Right lobe of liver (tissue), 6 donors: ENCODE measurements around the gene SLC9A8. TPM values are rescaled to one million over a fixed set of nuclear protein-coding genes. Genes with fewer than 3 reads are reported as not detected.
A peak's percentile ranks its signal among the peaks of the same experiment; 100 is the strongest.

Experiments
- ATAC-seq, 4 donors: fragments of 200-7000 bp; cut with Tn5 transposase; one replicate each; pipeline ENCODE4 v1.9.1; 2020; ENCODE audit warnings: mild to moderate bottlenecking in 4 of 4, moderate library complexity in 4 of 4
- DNase-seq, 3 donors: peaks; one replicate each; pipeline ENCODE4 v3.0.0-alpha.2; 2020
- H3K27ac ChIP-seq, 3 donors: fragments of 200-600 bp; one replicate each; pipeline ENCODE4 v1.8.0; 2022
- H3K27me3 ChIP-seq, 2 donors: fragments of 200-600 bp; one replicate each; pipeline ENCODE4 v1.8.0; 2022
- H3K36me3 ChIP-seq, 4 donors: fragments of 200-600 bp; sonication (generic) in 1 of 4; one replicate each; pipeline versions ENCODE4 v1.5.1 to v1.8.0; 2017 to 2022; ENCODE audit warnings: control low read depth in 1 of 4
- H3K4me1 ChIP-seq, 4 donors: fragments of 200-600 bp; sonication (generic) in 1 of 4; one replicate each; pipeline versions ENCODE4 v1.5.1 to v1.8.0; 2017 to 2022; ENCODE audit warnings: control low read depth in 1 of 4
- H3K4me3 ChIP-seq, 3 donors: fragments of 200-600 bp; one replicate each; pipeline ENCODE4 v1.8.0; 2022
- H3K9me3 ChIP-seq, 4 donors: fragments of 200-600 bp; sonication (generic) in 1 of 4; one replicate each; pipeline versions ENCODE4 v1.5.1 to v1.8.0; 2017 to 2022; ENCODE audit warnings: control low read depth in 1 of 4
- CTCF ChIP-seq, 4 donors: fragments of 200-600 bp in 3 of 4; fragments of 450-650 bp in 1 of 4; IDR thresholded peaks; one replicate each; pipeline versions ENCODE4 v1.5.1 to v1.8.0; 2016 to 2022; ENCODE audit warnings: antibody characterized with exemption in 4 of 4, mild to moderate bottlenecking in 2 of 4
- POLR2A ChIP-seq: fragments of 450-650 bp; IDR thresholded peaks from one replicate; pipeline ENCODE4 v1.6.1; 2017; ENCODE audit warnings: antibody characterized with exemption, mild to moderate bottlenecking
- WGBS: methylation state at CpG from one replicate; pipeline ENCODE4 v1.1.6; 2018; ENCODE audit warnings: low coverage, low lambda C conversion rate; ENCODE audit not compliant: insufficient coverage; ENCODE audit errors: missing lambda C conversion rate; 5-methylcytosine and 5-hydroxymethylcytosine counted together
- intact Hi-C, 2 donors: fragments of 100-400 bp; cut with DNase I; formaldehyde crosslinking; loops; one replicate each; pipeline versions ENCODE4 v1.11.2 to v1.14.1; 2022
- total RNA-seq, 6 experiments: library from RNA; depleted of rRNA in 2 of 6; stranded (reverse); fragments of >200 nt in 2 of 6; fragmentation: NEBNext Ultra II Directional in 3 of 6; extraction: Animal tissue kit (Norgen Biotek cat#: 25700) in 3 of 6; gene quantifications; one replicate each; pipeline versions ENCODE4 v1.1.0 to v1.2.4, GENCODE V29; 2016 to 2023
- donor health status: DM: no; HTN: yes; CAD: no.
- donor health status: DM: no; HTN: no; CAD: no.
- donor health status: DM: no; HTN: no; CAD: no.
- donor health status: DM: no; HTN: yes; CAD: no.
- donor health status: DM: no; HTN: yes; CAD: no.

SLC9A8 gene
- total RNA-seq, 6 experiments from 2014 or later = 6.8 to 10.6 (median 9.6) TPM

GRCh38 chr20:49808753-49809152 lies 3.9 kb upstream of the SLC9A8 start:
- H3K9me3 ChIP-seq = no peaks in the 10 kb centered on the region
- H3K36me3 ChIP-seq = no peaks in the 10 kb centered on the region
- H3K4me1 ChIP-seq = peaks cover 0 to 12% (median under 1%) of the 10 kb centered on the region in 4 donors
- no peak for TF ChIP-seq CTCF (IDR thresholded peaks at IDR 0.05)
- TF ChIP-seq POLR2A = no peak
- WGBS = 77% methylated on average over 7 of the region's 8 CpGs
- no peak overlapping the region for H3K27ac ChIP-seq
- H3K27me3 ChIP-seq = no peaks in the 10 kb centered on the region
- intact Hi-C loops = no loop called here
- no peak for ATAC-seq
- no peak for DNase-seq
- no peak overlapping the region for H3K4me3 ChIP-seq

GRCh38 chr20:49809803-49810359 lies 2.7 kb upstream of the SLC9A8 start:
- DNase-seq = no peak
- 92% methylated on average over 5 of the region's 5 CpGs for WGBS
- Histone ChIP-seq H3K4me3 (no peak overlapping the region), H3K9me3 (no peaks in the 10 kb centered on the region), H3K4me1 (peaks cover 0 to 18% (median 2%) of the 10 kb centered on the region in 4 donors), H3K27ac (no peak overlapping the region), H3K27me3 (no peaks in the 10 kb centered on the region), H3K36me3 (no peaks in the 10 kb centered on the region)
- TF ChIP-seq CTCF (IDR thresholded peaks at IDR 0.05) (no peak), POLR2A (no peak)
- intact Hi-C loops = no loop called here
- no peak for ATAC-seq

- H3K4me3 ChIP-seq = no peak overlapping the region
- H3K4me1 ChIP-seq = peaks cover 0 to 18% (median 2%) of the 10 kb centered on the region in 4 donors
- H3K36me3 ChIP-seq = peaks cover 0 to 8% (median 0%) of the 10 kb centered on the region in 4 donors
- no peak overlapping the region for H3K27ac ChIP-seq
- ATAC-seq (no peak), DNase-seq (peak in 1 of 3 donors; percentile 38)
- intact Hi-C loops = no loop called here
- no peaks in the 10 kb centered on the region for H3K27me3 ChIP-seq
- no peaks in the 10 kb centered on the region for H3K9me3 ChIP-seq
- WGBS = 91% methylated on average over 4 of the region's 6 CpGs
- TF ChIP-seq CTCF (IDR thresholded peaks at IDR 0.05) (no peak), POLR2A (no peak)
These were observed 2.0 kb upstream of the SLC9A8 start for GRCh38 chr20:49810491-49811190.

GRCh38 chr20:49811825-49812506 lies 662 bp upstream of the SLC9A8 start:
- Histone ChIP-seq H3K9me3 (no peaks in the 10 kb centered on the region), H3K27me3 (no peaks in the 10 kb centered on the region), H3K27ac (peak overlapping the region; percentile 90 to 98 (median 92)), H3K4me3 (peak overlapping the region; percentile 72 to 95 (median 88)), H3K4me1 (peaks cover 0 to 18% (median 2%) of the 10 kb centered on the region in 4 donors), H3K36me3 (peaks cover 0 to 17% (median 3%) of the 10 kb centered on the region in 4 donors)
- intact Hi-C loops = no loop called here
- DNase-seq (peak in 1 of 3 donors; percentile 24), ATAC-seq (peak in 2 of 4 donors; percentile 10 to 23)
- TF ChIP-seq POLR2A (no peak), CTCF (IDR thresholded peaks at IDR 0.05) (no peak)
- WGBS = 29% methylated on average over 4 of the region's 11 CpGs
